Stimulated activated CD4-positive, alpha-beta T cell treated with anti-CD3 and anti-CD28 coated beads, Interleukin-1b, Interleukin-23, amount 100 ng/mL, for 4 hours (primary cell): Measurements from ENCODE around the gene SEC24C.
"Not testable (repeated sequence)": the region's sequence is repeated elsewhere in the genome, so short reads cannot be mapped to it uniquely, and the experiment has no call there.

Experiments
- DNase-seq, 2 donors: peaks; one replicate each; pipeline ENCODE4 v3.0.0-alpha.2; 2020; ENCODE audit warnings: low read depth in 2 of 2

The SEC24C gene

GRCh38 chr10:73743905-73744663, at the start of gene SEC24C:
SEC24C (plus strand) TSS chr10:73744372; CDS start chr10:73746833, 2,461 bp downstream.
- DNase-seq: peak; percentile 90 to 91

- DNase-seq: not testable (repeated sequence)
Measured at GRCh38 chr10:73695302-73695701, 48.9 kb upstream of the SEC24C start.

GRCh38 chr10:73697675-73698159, 46.5 kb upstream of the SEC24C start, which contains the start of gene AGAP5:
AGAP5 (minus strand) TSS chr10:73698109; CDS start chr10:73697755, 354 bp downstream.
- not testable (repeated sequence) for DNase-seq

- DNase-seq: not testable (repeated sequence)
Measured at GRCh38 chr10:73698819-73699218, 45.4 kb upstream of the SEC24C start.

GRCh38 chr10:73703924-73704323, 40.2 kb upstream of the SEC24C start:
- DNase-seq: not testable (repeated sequence)

GRCh38 chr10:73705506-73706072, 38.6 kb upstream of the SEC24C start:
- DNase-seq: not testable (repeated sequence)

GRCh38 chr10:73706488-73706887, 37.7 kb upstream of the SEC24C start:
- DNase-seq: not testable (repeated sequence)

- DNase-seq: not testable (repeated sequence)
Measured at GRCh38 chr10:73707628-73708027, 36.5 kb upstream of the SEC24C start.

- DNase-seq: not testable (repeated sequence)
Measured at GRCh38 chr10:73708122-73708521, 36.0 kb upstream of the SEC24C start.

GRCh38 chr10:73711683-73712082, 32.5 kb upstream of the SEC24C start:
- not testable (repeated sequence) for DNase-seq

- DNase-seq: not testable (repeated sequence)
Measured at GRCh38 chr10:73713912-73714311, 30.3 kb upstream of the SEC24C start.

GRCh38 chr10:73714483-73714882, 29.7 kb upstream of the SEC24C start:
- not testable (repeated sequence) for DNase-seq

- not testable (repeated sequence) for DNase-seq
Measured at GRCh38 chr10:73715179-73716156, 28.7 kb upstream of the SEC24C start.

- DNase-seq: no peak
Measured at GRCh38 chr10:73716251-73716650, 27.9 kb upstream of the SEC24C start.

GRCh38 chr10:73717556-73717955, 26.6 kb upstream of the SEC24C start:
- no peak for DNase-seq

- not testable (repeated sequence) for DNase-seq
Measured at GRCh38 chr10:73720561-73720960, 23.6 kb upstream of the SEC24C start.

- no peak for DNase-seq
Measured at GRCh38 chr10:73723516-73723915, 20.7 kb upstream of the SEC24C start.

GRCh38 chr10:73729781-73730152, 14.4 kb upstream of the SEC24C start:
- DNase-seq: peak; percentile 10 to 23

- peak; percentile 82 to 87 for DNase-seq
Measured at GRCh38 chr10:73730153-73730906, 13.8 kb upstream of the SEC24C start.

GRCh38 chr10:73731588-73732375, 12.4 kb upstream of the SEC24C start:
- DNase-seq: no peak
